ENCODE data around the gene MAN1A2.

DNA sequence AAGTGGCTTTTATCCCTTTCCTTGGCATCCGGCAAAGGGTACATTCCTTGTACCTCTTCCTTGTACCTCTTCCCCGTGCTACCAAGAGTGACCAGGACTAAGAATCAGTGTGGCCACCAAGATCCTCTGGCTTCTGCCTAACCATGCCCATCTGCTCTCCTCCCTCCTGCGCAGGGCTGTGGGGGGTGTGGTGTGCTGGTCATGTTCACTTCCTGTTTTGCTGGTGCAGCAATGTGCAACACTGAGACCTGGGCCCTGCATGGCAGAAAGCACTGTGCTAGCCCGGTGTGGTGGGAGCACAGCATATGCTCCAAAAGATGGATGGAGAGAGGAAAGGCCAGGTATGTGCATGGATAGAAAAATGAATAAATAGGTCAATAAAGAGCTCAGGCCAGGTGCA is 205.3 kb downstream of the MAN1A2 start:
- TF ChIP-seq ZNF114 (tag by site-specific recombination; IDR thresholded peaks at IDR 0.05) (no peak), CTCF (tag by site-specific recombination; IDR thresholded peaks at IDR 0.05) (no peak), ZBTB7A (tag by site-specific recombination; IDR thresholded peaks at IDR 0.05; ENCODE audit: low read depth) (no peak), ZNF274 (IDR thresholded peaks at IDR 0.05; ENCODE audit: low read length) (no peak), ZNF274 (tag by site-specific recombination; IDR thresholded peaks at IDR 0.05; ENCODE audit: borderline replicate concordance) (no peak), ZNF48 (tag by site-specific recombination; IDR thresholded peaks at IDR 0.05) (no peak), ZNF211 (tag by site-specific recombination; IDR thresholded peaks at IDR 0.05; ENCODE audit: low read depth) (no peak), ZNF202 (tag by site-specific recombination; IDR thresholded peaks at IDR 0.05; ENCODE audit: borderline replicate concordance) (no peak), ZNF292 (tag by site-specific recombination; IDR thresholded peaks at IDR 0.05; ENCODE audit: borderline replicate concordance, low read depth) (no peak), ZNF404 (tag by site-specific recombination; IDR thresholded peaks at IDR 0.05) (no peak), ZNF707 (tag by site-specific recombination; IDR thresholded peaks at IDR 0.05) (no peak)
- TF ChIP-seq, protein P1, sequence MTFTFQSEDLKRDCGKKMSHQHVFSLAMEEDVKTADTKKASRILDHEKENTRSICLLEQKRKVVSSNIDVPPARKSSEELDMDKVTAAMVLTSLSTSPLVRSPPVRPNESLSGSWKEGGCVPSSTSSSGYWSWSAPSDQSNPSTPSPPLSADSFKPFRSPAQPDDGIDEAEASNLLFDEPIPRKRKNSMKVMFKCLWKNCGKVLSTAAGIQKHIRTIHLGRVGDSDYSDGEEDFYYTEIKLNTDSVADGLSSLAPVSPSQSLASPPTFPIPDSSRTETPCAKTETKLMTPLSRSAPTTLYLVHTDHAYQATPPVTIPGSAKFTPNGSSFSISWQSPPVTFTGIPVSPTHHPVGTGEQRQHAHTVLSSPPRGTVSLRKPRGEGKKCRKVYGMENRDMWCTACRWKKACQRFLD (tag by site-specific recombination; IDR thresholded peaks at IDR 0.05), result no peak
- TF ChIP-seq, protein P2, sequence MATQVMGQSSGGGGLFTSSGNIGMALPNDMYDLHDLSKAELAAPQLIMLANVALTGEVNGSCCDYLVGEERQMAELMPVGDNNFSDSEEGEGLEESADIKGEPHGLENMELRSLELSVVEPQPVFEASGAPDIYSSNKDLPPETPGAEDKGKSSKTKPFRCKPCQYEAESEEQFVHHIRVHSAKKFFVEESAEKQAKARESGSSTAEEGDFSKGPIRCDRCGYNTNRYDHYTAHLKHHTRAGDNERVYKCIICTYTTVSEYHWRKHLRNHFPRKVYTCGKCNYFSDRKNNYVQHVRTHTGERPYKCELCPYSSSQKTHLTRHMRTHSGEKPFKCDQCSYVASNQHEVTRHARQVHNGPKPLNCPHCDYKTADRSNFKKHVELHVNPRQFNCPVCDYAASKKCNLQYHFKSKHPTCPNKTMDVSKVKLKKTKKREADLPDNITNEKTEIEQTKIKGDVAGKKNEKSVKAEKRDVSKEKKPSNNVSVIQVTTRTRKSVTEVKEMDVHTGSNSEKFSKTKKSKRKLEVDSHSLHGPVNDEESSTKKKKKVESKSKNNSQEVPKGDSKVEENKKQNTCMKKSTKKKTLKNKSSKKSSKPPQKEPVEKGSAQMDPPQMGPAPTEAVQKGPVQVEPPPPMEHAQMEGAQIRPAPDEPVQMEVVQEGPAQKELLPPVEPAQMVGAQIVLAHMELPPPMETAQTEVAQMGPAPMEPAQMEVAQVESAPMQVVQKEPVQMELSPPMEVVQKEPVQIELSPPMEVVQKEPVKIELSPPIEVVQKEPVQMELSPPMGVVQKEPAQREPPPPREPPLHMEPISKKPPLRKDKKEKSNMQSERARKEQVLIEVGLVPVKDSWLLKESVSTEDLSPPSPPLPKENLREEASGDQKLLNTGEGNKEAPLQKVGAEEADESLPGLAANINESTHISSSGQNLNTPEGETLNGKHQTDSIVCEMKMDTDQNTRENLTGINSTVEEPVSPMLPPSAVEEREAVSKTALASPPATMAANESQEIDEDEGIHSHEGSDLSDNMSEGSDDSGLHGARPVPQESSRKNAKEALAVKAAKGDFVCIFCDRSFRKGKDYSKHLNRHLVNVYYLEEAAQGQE (tag by site-specific recombination; IDR thresholded peaks at IDR 0.05), result no peak
